ENCODE data around the gene TUBGCP2.
"Not testable (repeated sequence)": the region's sequence is repeated elsewhere in the genome, so short reads cannot be mapped to it uniquely, and the experiment has no call there.

TUBGCP2 gene

DNA sequence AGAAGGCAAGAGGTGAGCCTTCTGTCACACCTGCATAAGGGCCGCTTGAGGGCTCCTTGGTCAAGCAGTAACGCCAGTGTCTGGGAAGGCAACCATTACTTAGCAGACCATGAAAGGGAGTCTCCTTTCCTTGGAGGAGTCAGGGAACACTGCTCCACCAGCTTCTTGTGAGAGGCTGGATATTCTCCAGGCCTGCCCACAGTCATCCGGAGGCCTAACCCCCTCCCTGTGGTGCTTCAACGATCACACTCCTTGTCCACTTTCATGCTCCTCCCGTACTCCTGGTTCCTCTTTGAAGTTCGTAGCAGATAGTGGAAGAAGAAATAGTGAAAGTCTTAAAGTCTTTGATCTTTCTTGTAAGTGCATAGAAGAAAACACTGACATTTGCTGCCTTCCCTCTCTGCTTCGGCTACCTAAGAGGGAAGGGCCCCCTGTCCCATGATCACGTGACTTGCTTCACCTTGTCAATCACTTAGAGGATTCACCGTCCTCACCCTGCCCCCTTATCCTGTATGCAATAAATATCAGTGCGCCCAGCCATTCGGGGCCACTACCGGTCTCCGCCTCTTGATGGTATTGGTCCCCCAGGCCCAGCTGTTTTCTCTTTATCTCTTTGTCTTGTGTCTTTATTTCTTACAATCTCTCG, 13.5 kb upstream of the TUBGCP2 start:
- not testable (repeated sequence) for DNase-seq

DNA sequence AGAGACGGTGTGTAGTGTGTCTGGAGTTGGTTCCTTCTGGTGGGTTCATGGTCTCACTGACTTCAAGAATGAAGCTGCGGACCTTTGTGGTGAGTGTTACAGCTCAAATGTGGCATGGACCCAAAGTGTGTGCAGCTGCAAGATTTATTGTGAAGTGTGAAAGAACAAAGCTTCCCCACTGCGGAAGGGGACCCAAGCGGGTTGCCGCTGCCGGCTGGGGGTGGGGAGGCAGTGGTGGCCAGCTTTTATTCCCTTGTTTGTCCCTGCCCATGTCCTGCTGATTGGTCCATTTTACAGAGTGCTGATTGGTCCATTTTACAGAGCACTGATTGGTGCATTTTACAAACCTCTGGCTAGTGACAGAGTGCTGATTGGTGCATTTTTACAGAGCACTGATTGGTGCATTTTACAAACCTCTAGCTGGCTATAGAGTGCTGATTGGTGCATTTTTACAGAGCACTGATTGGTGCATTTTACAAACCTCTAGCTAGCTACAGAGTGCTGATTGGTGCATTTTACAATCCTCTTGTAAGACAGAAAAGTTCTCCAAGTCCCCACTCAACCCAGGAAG, 12.3 kb upstream of the TUBGCP2 start:
- DNase-seq = not testable (repeated sequence)

DNA sequence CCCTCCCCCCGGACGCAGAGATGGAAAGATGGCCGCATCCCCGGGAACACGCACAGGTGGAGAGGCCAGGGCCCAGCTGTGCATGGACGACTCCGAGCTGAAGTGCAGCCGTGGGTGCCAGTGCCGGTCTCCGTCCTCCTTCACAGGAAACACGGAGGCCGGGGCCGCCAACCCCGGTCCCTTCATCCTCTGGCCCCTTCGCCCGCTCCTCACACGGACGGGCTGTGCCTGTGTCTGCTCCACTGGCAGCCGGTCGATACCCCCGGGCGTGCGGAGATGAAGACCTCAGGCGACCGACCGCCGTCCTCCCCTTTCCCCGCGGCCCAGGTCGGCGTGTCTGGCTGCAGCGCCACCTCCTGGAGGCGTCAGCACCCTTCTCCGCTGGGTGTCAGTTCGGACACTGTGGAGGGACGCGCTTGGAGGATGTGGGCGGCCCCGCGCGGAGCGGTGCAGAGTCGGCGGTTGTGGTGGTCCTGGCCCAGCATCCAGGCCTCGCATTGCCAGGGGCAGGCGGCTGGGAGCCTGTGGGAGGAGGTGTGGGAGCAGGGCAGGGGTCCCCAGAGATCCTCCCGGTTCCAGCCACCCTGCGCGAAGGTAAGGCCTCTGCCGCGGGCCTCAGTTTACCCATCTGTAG, 9.9 kb upstream of the TUBGCP2 start:
- no peak for DNase-seq

DNA sequence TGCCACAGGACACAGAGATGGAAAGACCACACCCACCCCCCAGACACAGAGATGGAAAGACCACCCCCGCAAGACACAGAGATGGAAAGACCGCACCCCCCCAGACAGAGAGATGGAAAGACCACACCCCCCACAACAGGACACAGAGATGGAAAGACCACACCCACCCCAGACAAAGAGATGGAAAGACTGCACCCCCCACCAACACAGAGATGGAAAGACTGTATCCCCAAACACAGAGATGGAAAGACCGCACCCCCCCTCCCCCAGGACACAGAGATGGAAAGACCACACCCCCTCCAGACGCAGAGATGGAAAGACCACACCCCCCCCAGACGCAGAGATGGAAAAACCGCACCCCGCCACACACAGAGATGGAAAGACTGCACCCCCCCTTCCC, 8.1 kb upstream of the TUBGCP2 start:
- no peak for DNase-seq

DNA sequence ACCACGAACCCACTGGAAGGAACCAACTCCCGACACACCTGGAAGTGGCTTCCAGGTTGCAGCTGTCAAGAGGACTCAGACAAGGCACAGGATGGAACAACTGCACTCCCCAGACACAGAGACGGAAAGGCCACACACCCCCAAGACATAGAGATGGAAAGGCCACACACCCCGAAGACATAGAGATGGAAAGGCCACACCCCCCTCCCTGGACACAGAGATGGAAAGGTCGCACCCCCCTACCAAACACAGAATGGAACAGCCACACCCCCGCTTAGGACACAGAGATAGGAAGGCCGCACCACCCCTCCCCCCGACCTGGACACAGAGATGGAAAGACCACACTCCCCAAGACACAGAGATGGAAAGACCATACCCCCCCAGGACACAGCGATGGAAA, 7.6 kb upstream of the TUBGCP2 start:
- no peak for DNase-seq

DNA sequence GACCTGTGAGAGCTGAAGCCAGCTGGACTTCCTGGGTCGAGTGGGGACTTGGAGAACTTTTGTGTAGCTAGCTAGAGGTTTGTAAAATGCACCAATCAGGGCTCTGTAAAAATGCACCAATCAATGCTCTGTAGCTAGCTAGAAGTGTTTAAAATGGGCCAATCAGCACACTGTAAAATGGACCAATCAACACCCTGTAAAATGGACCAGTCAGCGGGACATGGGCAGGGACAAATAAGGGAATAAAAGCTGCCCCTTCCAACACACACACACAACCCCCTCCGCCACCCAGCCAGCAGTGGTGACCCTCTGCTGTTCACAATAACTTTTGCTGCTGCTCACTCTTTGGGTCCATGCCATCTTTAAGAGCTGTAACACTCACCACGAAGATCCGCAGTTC, 7.2 kb upstream of the TUBGCP2 start:
- DNase-seq = no peak

DNA sequence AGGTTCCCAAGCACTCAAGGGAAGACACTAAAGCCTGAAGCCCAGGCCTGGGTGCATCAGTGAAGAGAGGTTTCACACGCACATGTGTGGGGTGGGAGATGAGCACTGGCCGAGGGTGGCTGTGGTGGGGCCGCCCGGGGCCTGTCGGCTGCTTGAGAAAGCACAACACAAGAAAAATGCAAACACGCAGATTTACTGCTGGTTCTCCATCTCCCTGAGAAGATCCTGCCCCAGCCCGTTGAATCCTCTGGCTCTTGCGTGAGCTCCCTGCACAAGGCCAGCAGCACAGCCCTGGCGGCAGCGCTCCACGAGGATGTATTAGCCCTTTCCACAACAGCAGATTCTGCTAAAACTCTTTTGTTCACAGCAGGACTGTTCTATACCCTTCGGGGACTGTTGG, 6.2 kb upstream of the TUBGCP2 start:
- DNase-seq = no peak

DNA sequence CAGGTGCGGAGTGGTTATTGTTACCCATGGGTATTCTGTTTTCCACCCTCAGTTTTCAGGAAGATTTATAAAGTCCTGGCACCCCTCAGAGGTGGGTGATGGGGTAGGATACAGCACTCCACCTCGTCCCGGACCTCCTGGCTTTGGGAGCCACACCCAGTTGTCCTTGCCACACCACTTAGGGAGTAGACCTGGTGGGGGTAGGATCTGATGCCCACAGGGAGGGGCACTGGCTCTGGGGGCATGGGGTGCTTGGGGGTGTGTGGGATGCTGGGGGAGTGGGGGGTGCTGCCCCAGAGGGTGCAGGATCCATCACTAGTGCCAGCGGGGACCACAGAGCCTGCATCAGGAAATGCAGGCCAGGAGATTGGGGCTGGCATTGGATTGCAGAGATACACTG, 4.5 kb upstream of the TUBGCP2 start:
- no peak for DNase-seq

DNA sequence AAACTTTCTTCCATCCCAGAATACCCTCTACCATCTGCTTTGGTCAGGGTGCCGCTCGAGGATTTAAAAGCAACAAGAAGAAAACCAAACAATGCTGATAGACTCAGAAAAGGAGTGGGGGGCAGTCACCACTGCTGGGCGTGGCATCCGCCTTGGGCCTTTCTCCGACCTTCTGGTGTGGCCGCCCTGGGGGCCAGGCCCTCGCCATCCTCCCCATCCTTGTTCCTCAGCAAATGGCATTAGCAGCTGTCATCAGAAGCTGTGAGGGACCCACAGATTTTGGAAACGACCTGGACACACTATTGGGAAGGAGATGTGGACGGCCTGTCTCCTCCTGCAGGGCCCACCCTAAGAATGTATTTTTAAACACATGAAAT, 4.1 kb upstream of the TUBGCP2 start:
- DNase-seq = no peak

DNA sequence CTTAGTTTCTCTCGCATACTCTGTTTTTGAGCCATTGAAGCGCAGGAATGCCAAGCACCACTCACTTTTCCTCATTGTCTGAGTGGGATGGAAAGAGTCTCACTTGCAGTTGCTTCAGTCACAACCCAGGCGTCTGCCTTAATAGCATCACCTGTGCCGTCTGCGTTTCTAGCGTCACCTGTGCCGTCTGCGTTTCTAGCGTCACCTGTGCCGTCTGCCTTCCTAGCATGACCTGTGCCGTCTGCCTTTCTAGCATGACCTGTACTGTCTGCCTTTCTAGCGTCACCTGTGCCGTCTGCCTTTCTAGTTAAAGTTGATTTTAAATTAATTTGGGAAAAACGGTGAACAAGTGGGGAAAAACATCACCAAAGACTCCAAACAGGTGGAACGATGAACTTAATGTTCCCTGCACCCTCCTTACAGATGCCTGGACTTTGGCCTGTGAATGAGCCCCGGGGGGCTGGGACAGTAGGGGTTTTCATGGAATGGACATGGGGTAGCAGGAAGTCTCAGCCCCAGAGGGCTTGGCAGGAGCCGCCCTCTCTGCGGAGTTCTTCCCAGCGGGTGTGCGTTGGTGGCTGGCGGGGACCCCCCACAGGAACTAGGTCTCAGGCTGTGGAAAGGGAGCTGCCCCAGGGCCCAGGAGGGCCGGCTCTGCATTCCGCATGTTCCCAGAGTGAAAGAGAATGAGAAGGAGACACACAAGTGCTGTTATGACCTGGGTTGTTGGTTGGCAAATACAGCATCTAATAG, 3.5 kb upstream of the TUBGCP2 start:
- no peak for DNase-seq

DNA sequence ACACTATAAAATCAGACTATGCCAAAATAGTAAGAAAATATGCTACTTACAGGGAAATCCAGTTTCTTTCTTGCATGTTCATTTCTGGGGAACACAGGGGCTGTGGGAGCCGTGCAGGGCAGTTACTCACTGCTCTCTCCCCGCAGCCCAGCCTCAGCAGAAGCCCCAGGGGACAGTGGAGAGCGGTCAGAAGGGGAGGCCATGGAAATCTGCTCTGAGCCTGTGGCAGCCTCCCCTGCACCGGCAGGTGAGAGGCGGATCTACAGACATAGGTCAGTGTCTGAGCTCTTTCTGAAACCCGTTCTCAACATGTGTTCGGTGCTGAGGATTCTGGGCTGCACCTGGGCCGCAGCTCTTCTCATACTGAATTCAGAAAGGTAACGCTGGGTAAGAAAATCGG, 2.9 kb upstream of the TUBGCP2 start:
- DNase-seq = no peak

DNA sequence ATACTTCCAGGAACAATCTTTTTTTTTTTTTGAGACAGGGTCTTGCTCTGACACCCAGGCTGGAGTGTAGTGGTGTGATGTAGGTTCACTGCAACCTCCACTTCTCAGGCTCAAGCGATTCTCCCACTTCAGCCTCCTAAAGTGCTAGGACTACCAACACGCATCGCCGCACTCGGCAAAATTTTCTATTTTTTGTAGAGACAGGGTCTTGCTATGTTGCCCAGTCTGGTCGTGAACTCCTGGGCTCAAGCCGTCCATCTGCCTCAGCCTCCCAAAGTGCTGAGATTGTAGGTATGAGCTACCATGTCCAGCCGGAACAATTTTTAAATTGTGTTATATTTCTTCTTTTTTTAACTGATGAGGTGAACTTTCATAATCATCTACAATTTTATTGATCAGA, 2.1 kb upstream of the TUBGCP2 start:
- DNase-seq = no peak

DNA sequence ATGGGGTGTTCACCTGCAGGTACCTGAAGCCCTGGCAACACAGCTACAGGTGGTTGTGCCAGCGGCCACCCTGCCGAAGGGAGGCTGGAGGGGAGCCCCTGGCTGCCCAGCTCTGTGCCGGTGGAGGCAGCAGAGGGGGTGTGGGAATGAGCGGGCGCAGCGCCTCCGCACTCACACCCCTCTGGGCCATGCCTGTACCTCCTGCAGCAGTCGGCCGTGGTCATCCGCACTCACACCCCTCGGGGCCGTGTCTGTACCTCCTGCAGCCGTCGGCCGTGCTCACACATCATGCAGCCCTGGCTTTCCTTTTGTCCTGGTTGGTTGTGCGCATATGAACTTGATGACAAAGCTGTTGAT, 1.7 kb upstream of the TUBGCP2 start:
- no peak for DNase-seq

DNA sequence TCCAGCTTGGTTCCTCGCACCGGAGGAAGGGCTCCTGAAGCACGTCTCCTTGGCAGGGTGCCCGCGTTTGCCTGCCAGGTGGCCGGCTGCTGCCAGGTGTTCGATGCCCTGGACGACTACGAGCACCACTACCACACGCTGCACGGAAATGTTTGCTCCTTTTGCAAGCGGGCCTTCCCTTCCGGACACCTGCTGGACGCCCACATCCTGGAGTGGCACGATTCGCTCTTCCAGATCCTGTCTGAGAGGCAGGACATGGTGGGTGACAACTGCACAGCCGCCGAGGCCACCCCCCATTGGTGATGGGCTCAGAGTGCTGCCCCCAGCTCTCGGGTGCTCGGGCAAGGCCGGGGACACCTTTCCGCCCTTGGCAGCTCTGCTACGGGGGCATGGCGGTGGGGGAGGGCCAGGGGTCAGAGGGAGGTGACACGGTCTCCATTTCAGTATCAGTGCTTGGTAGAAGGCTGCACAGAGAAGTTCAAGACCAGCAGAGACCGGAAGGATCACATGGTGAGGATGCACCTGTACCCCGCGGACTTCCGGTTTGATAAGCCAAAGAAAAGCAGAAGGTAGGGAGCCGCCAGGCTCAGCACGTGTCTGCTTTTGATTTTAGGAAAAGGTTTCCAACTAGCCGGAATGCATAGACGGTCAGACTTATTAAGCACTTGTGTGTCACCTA, 1.2 kb upstream of the TUBGCP2 start:
- no peak for DNase-seq

DNA sequence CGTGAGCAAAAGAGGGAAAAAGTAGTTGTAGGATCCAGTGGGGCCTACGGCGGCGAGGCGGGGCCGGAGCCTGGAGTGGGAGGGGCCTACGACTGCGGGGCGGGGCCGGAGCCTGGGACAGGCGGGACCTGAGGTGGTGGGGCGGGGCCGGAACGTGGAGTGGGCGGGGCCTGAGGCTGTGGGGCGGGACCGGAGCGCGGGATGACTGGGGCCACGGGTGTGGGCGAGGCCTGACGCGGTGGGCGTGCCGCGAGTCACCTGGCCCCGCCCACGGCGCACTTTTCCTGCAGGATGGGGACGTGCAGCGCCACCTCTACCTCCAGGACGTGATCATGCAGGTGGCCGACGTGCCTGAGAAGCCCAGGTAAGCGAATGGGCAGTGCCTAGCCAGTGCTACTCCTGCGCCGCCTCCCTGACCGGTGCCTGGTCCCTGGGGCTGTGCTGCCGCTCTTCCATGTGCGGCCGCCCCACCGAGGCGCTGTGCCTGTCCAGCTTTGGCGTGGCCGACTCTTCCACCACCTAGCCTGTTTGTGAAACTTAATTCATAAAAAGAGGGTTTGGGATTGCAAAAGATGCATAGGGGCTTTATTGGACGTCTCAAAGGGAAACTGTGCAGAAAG, 538 bp upstream of the TUBGCP2 start:
- DNase-seq = no peak

DNA sequence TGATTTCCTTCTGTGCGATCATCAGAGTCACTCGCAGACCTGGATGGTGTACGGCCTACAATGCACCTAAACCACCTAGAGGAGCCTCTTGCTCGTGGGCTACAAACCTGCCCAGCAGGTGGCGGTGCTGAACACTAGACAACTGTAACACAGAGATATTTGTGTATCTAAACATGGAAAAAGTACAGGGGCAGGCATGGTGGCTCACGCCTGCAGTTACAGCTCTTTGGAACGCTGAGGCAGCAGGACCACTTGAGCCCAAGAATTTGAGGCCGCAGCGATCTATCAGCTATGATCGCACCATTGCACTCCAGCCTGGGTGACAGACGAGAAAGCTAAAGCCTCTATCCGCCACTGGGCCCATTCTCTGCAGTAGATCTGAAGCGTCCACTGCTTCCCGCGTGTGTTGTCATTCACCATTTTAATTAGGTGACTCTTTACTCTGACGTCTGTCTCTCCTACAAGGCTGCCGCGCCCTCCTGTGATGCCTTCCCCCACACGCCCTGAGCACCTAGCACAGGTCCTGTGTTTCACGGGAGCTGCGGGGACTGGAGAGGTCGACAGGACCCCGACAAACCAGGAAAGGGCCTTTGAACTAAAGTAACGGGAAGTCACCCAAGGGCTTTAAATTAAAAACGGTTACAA, 774 bp downstream of the TUBGCP2 start:
- DNase-seq = no peak

DNA sequence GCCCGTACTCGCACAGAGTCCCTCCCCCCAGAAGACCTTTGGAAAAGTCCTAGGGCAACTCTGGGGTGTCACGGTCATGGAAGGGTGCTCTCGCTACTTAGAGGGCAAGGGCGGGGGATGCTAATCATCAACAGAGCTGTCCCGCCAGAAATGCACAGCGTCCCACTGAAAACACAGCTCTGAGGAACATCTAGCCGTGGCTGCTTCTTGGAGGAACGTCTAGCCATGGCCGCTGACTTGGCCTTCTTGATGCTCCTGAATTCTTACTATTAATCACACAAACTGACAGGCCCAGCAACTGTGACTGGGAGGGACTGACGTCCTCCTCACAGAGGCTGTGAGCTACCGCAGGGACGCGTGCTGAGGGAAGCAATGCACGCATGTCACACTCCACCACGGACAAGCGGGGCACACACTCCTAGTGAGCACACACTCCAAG, 1.7 kb downstream of the TUBGCP2 start:
- no peak for DNase-seq

DNA sequence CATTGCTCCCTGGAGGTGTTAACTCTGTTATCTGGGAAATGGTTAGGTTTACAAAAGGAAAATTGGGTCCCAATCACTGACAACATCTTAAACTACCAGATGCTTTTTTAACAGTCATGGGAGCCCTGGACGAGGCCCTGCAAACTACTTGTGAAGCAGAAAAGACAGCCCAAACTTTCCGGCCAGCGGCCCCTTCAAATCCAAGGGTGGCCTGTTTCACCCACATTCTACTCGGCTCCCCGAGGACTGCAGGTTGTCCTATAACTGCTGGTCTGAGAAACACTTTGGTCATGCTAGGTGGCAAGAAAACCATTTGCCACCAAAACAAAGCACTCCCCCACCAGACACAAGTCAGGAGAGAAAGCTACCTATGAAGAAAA, 2.6 kb downstream of the TUBGCP2 start:
- DNase-seq = no peak

DNA sequence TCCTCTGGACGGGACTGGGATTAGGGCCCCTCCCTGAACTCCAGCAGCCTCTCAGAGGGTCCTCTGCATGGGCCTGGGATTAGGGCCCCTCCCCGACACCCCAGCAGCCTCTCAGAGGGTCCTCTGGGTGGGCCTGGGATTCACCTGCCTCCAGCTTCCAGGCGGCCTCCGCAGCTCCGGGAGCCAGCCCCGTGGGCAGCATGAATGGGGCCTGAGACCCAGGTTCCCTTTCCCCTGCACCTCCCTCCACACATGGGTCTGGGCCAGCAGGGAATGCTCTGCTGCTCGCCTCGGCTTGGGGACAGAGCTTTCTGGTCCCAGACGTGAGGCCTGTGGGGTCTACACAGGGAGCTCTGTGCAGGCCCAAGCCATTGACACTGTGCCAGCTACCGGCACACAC, 5.5 kb downstream of the TUBGCP2 start:
- no peak for DNase-seq

DNA sequence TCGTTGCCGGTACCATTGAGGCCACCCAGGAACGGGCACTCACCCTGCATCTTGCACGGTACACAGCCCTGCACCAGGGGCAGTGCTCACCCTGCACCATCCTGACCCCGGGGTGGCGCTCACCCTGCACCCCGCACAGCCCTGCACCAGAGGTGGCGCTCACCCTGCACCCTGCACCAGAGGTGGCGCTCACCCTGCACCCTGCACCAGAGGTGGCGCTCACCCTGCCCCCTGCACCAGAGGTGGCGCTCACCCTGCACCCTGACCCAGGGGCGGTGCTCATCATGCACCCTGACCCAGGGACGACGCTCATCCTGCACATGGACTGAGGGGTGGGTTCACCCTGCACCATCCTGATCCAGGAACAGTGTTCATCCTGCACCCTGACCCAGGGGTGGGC, 6.4 kb downstream of the TUBGCP2 start:
- no peak for DNase-seq

DNA sequence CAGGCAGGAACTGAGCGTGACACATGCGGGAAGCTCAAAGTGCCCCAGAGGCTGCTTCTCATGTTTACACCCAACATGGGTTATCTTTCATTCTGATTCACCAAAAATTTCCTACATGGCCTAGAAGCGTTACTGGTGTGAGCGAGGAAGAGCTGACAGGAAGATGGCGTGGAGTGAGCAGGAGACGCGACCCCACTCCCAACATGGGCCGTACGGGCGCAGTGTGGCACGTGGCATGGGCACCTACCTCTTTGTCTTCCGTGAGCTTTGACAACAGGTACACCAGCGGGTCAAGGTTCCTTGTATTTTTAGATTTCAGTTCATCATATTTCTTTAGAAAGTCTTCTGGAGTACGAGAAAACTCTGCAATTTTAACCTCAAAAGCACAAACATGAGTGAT, 8.9 kb downstream of the TUBGCP2 start:
- DNase-seq = no peak

DNA sequence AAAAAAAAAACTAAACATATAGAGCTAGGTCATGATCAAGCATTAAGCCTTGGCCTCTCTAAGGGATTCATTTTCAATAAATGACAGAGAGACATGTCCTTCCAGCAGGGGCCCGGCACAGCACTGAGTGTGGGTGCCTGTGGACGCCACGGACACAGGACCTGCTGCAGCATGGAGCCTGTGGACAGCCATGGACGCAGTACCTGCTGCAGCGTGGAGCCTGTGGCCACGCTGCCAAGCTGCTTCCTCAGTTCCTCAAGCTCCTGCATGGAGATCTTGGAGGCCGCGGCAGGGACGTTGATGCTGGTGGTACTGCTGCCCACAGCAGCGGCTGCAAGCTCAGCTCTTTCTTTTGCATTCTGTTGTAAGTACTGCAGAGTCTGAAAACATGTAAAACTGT, 9.4 kb downstream of the TUBGCP2 start:
- DNase-seq = no peak

DNA sequence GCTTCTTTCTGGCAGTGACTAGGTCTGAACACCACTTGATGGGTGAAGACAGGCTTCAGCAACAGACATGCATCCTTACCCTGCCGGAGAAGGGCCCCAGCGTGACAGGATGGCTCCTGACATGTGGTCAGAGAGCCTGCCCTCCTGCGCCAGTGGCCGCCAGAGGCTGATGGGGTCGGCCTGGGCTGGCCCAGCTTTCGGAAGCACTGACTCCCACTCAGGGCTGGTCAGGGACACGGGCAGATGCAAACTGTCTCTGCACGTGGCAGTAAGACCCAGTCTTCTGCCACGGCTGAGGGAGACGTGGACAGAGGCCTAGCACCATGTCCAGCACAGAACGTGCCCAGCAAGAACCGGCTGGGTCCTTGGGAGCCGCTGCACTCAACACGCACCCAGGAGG, 10.2 kb downstream of the TUBGCP2 start:
- DNase-seq = no peak

Measured in NCI-H524 treated with DMSO at 0.1 percent for 48 hours (cell line).